Loucy (cell line): ENCODE data around the gene STXBP6.

Source experiments
- EZH2phosphoT487 ChIP-seq: fragments of 200-600 bp; IDR thresholded peaks from 2 replicates; pipeline ENCODE4 v1.6.1; 2018; ENCODE audit warnings: antibody characterized with exemption, mild to moderate bottlenecking, moderate library complexity, borderline replicate concordance
- TF ChIP-seq, protein P1 (sequence below): fragments of 200-600 bp; sonication (generic); conservative IDR thresholded peaks from 2 replicates; pipeline ENCODE4 v1.5.1; 2014; ENCODE audit warnings: mild to moderate bottlenecking, antibody characterized with exemption, low read length

DNA sequence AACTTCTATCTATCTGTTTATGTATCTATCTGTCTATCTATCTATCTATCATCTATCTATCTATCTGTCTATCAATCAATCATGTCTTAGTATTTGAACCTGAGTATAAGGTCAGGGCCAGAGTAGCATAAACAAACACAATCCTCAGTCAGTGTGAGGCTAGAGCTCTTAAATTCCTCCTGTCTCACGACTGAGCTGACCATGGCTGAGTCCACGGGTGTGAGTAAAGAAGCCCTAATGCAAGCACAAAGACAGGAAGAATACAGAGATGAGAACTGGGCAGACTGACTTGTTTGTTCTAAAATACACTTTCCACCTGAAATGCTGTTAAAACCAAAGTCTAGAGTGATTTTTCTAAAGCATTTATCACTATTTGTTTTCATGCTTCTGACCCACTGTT is 47.2 kb upstream of the STXBP6 start:
- TF ChIP-seq, protein P1, sequence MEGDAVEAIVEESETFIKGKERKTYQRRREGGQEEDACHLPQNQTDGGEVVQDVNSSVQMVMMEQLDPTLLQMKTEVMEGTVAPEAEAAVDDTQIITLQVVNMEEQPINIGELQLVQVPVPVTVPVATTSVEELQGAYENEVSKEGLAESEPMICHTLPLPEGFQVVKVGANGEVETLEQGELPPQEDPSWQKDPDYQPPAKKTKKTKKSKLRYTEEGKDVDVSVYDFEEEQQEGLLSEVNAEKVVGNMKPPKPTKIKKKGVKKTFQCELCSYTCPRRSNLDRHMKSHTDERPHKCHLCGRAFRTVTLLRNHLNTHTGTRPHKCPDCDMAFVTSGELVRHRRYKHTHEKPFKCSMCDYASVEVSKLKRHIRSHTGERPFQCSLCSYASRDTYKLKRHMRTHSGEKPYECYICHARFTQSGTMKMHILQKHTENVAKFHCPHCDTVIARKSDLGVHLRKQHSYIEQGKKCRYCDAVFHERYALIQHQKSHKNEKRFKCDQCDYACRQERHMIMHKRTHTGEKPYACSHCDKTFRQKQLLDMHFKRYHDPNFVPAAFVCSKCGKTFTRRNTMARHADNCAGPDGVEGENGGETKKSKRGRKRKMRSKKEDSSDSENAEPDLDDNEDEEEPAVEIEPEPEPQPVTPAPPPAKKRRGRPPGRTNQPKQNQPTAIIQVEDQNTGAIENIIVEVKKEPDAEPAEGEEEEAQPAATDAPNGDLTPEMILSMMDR, result no peak
- no peak for TF ChIP-seq EZH2phosphoT487
